ENCODE results near the gene AJM1. TPM values are rescaled to one million over a fixed set of nuclear protein-coding genes. Genes with fewer than 3 reads are reported as not detected.
"Not testable (repeated sequence)": the region's sequence is repeated elsewhere in the genome, so short reads cannot be mapped to it uniquely, and the experiment has no call there.

AJM1 gene
- 1 to 10 TPM; 3.8 to 4.2 TPM for total RNA-seq

DNA sequence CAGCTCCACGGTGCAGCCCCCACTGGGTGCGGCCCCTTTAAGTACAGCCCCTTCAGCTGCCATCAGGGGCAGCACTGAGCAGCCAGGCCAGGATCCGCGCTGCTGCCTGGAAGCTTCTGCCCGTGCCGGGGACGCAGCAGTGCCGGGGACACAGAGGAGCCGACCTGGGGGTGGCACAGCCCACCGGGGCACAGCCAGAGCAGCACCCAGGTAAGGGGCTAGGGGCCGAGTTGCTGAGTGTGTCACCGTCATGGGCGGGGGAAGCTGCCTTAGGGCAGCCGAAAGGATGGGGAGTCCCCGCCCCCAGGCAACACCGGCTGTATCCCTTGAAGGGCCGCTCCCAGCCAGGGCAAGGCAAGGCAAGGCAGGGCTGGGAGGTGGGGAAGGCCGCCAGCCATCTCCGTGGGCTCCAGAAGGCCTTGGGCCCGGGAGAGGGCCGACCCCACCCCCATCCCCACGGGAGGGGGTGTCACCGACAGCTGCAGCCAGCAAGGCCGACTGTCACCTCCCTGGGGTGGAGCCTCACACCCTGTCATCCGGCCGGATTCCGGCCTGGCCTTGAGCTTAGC is at the start of gene AJM1:
Gene AJM1 (plus strand): TSS at position 99 of the 569 bp plus-strand sequence. CDS start 1,937 bp downstream, outside the sequence.
- intact Hi-C loops (cut with micrococcal nuclease), result loop anchor here (2.0 to 5.0 kb wide), 3 partner anchors 35 to 102 kb away; partner anchors contain the start of genes C8G, FBXW5, RABL6 and TMEM141
- not testable (repeated sequence) for H3K9me3 Mint-ChIP-seq, H3K36me3 Mint-ChIP-seq
- Mint-ChIP-seq H3K4me3 (peak within 1 kb of the TSS; percentile 73), H3K27me3 (peaks cover 11% of the 10 kb centered on the region), H3K27ac (peak within 1 kb of the TSS; percentile 33), H3K4me1 (ENCODE audit: low read depth) (peaks cover 22% of the 10 kb centered on the region)
- ChIA-PET POLR2A (interaction anchor here (1.2 to 1.7 kb wide), 3 partner anchors 35 to 102 kb away, joined by 3 to 7 read pairs (median 3); partner anchors contain the start of genes C8G and FBXW5), CTCF (interaction anchor here (0.7 to 4.3 kb wide), 43 partner anchors 10 to 359 kb away, joined by 3 to 56 read pairs (median 5); partner anchors contain the start of genes ABCA2, C8G, CLIC3 and EDF1)
- DNase-seq, result peak; percentile 86

DNA sequence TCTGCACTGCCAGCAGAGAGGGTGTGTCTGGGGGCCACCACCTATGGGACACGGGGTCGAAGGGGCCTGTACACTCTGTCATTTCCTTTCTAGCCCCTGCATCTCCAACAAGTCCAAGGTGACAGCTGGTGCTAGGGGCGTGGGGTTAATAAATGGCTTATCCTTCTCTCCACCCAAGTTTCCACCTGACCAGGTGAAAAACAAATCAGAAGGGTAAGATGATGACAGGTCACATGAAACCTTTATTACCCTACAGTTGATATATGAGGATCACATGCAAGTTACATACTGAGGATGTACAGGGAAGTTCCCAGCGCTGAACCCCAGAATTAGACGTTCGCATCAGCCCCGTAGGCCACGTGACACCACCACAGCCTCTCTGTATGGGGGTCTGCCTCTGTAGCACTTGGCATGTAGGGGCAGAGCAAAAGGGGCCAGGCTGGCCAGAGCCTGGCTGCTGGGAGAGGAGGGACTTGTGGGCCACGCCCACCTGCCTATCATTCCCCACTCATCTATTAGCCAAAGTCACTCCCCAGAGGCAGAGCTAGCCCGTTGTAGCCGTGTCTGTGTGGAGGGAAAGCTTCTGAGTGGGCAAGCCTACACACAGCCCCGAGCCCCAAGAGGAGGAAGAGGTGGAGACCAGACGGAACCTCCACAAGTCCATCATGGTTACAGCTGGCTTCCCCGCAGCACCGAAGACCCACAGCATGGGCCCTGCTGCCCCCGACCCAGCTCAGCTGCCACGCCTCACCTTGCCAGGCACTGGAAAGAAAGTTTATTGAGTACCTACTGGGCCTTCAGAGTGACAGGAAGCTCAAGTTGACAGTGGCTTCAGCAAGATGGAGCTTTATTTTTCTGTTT is 49.0 kb upstream of the AJM1 start:
- peaks cover 13% of the 10 kb centered on the region for H3K4me1 Mint-ChIP-seq (ENCODE audit: low read depth)
- DNase-seq, result no peak
- no peak overlapping the region for H3K27ac Mint-ChIP-seq
- ChIA-PET CTCF (interaction anchor here (0.7 to 3.0 kb wide), 16 partner anchors 11 to 463 kb away, joined by 3 to 23 read pairs (median 4); partner anchors contain the start of genes AJM1, LCN8 and RABL6), POLR2A (interaction anchor here (0.9 kb wide), 1 partner anchor 14 kb away, joined by 4 read pairs; no protein-coding TSS in a partner anchor)
- no peak overlapping the region for H3K4me3 Mint-ChIP-seq
- H3K9me3 Mint-ChIP-seq, result no peaks in the 10 kb centered on the region
- H3K27me3 Mint-ChIP-seq, result peaks cover 1% of the 10 kb centered on the region
- intact Hi-C loops (cut with micrococcal nuclease), result loop anchor here (5.0 kb wide), 3 partner anchors 109 to 449 kb away; partner anchors contain the start of genes RNF208 and TUBB4B
- H3K36me3 Mint-ChIP-seq, result no peaks in the 10 kb centered on the region

DNA sequence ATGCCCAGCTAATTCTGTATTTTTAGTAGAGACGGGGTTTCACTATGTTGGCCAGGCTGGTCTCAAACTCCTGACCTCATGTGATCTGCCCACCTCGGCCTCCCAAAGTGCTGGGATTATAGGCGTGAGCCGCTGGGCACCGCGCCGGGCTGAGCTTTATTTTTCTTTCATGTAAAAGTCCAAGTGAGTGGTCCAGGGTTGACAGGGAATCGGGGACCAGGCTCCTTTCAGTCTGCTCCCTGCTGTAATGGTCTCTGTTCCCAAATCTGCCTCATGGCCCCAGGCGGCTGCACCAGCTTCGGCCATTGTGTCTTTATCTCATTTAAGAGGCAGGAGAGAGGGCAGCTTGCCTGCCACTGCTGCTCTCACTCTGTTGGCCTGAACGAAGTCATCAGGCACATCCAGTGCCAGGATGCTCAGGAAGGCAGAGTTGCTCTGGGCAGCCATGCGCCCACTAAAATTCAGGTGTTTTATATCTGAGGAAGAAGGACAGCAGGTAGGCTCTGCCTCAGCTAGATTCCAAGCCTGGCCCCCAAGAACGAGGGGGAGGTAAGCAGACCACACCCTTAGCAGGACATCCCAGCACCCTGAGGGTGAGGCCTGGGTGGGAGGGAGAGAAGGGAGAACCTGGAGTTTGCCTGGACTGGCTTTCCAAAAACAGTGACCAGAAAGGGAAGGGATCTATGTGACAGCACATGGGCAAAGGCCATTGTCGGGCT is 47.8 kb upstream of the AJM1 start:
- POLR2A ChIA-PET, result no interaction called here

DNA sequence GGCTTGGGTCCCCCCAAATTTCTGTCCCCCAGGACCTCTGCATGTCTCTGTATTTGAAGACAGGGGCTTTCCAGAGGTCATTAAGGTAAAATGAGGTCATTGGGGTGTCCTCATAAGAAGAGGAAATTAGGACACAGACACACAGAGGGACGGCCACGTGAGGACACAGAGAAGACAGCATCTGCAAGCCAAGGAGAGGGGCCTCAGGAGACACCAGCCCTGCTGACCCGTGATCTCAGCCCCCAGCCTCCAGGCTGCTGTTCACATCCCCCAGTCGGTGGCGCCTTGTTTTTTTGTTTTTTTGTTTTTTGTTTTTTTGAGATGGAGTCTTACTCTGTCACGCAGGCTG is 47.3 kb upstream of the AJM1 start:
- ChIA-PET CTCF (no interaction called here), POLR2A (no interaction called here)
- Mint-ChIP-seq H3K9me3 (no peaks in the 10 kb centered on the region), H3K27me3 (no peaks in the 10 kb centered on the region), H3K36me3 (no peaks in the 10 kb centered on the region), H3K4me3 (no peak overlapping the region), H3K4me1 (ENCODE audit: low read depth) (peaks cover 12% of the 10 kb centered on the region), H3K27ac (no peak overlapping the region)
- intact Hi-C loops (cut with micrococcal nuclease), result loop anchor here (5.0 kb wide), 3 partner anchors 107 to 447 kb away; partner anchors contain the start of genes RNF208 and TUBB4B
- DNase-seq, result no peak

More for the DNA sequence above, 47.8 kb upstream of the AJM1 start:
- CTCF ChIA-PET, result interaction anchor here (0.7 to 3.0 kb wide), 7 partner anchors 12 to 241 kb away, joined by 3 to 23 read pairs (median 4); partner anchors contain the start of genes AJM1, LCN8 and RABL6
- Mint-ChIP-seq H3K9me3 (no peaks in the 10 kb centered on the region), H3K27ac (no peak overlapping the region), H3K4me1 (ENCODE audit: low read depth) (peaks cover 12% of the 10 kb centered on the region), H3K27me3 (no peaks in the 10 kb centered on the region), H3K36me3 (no peaks in the 10 kb centered on the region), H3K4me3 (no peak overlapping the region)
- DNase-seq, result no peak
- intact Hi-C loops (cut with micrococcal nuclease), result loop anchor here (5.0 kb wide), 3 partner anchors 108 to 448 kb away; partner anchors contain the start of genes RNF208 and TUBB4B

DNA sequence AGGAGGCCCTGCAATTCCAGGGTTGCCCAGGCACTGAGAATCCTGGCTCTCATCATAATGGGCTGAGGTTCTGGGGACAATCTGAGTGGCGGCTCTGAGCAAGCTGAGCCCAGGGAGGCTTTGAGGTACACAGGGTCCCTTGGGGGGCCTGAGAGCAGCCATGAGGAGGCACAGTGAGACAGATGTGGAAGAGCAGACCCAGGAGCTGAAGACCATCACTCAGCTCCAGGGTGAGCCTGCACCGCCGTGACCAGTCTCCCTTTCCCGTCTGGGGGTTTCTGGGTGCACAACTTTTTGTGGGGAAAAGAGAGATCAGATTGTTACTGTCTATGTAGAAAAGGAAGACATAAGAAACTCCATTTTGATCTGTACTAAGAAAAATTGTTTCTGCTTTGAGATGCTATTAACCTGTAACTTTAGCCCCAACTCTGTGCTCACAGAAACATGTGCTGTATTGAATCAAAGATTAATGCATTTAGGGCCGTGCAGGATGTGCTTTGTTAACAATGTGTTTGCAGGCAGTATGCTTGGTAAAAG is 46.0 kb upstream of the AJM1 start, which contains the start of gene CCDC183:
Gene CCDC183 (plus strand): TSS at position 101 of the 537 bp plus-strand sequence. CDS start 60 bp downstream, at position 161.
- H3K27me3 Mint-ChIP-seq, result peaks cover 6% of the 10 kb centered on the region
- no peak for DNase-seq
- ChIA-PET CTCF (no interaction called here), POLR2A (no interaction called here)
- intact Hi-C loops (cut with micrococcal nuclease), result no loop called here
- H3K27ac Mint-ChIP-seq, result no peak within 1 kb of the TSS
- H3K4me3 Mint-ChIP-seq, result no peak within 1 kb of the TSS
- no peaks in the 10 kb centered on the region for H3K9me3 Mint-ChIP-seq
- H3K4me1 Mint-ChIP-seq (ENCODE audit: low read depth), result peaks cover 19% of the 10 kb centered on the region
- no peaks in the 10 kb centered on the region for H3K36me3 Mint-ChIP-seq

DNA sequence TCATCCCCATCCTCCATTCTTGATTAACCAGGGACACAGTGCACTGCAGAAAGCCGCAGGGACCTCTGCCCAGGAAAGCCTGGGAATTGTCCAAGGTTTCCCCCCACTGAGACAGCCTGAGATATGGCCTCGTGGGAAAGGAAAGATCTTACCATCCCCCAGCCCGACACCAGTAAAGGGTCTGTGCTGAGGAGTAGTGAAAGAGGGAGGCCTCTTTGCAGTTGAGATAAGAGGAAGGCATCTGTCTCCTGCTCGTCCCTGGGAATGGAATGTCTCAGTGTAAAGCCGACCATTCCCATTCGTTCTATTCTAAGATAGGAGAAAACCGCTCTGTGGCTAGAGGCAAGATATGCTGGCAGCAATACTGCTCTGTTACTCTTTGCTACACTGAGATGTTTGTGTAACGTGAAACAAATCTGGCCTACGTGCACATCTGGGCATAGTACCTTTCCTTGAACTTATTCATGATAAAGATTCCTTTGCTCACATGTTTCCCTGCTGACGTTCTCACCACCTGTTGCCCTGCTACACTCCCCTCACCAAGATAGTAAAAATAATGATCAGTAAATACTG is 45.4 kb upstream of the AJM1 start:
- H3K4me1 Mint-ChIP-seq (ENCODE audit: low read depth), result peaks cover 21% of the 10 kb centered on the region
- H3K27me3 Mint-ChIP-seq; H3K27ac Mint-ChIP-seq; CTCF ChIA-PET; DNase-seq; H3K36me3 Mint-ChIP-seq; intact Hi-C loops (cut with micrococcal nuclease); H3K9me3 Mint-ChIP-seq; POLR2A ChIA-PET; H3K4me3 Mint-ChIP-seq: not testable (repeated sequence)

DNA sequence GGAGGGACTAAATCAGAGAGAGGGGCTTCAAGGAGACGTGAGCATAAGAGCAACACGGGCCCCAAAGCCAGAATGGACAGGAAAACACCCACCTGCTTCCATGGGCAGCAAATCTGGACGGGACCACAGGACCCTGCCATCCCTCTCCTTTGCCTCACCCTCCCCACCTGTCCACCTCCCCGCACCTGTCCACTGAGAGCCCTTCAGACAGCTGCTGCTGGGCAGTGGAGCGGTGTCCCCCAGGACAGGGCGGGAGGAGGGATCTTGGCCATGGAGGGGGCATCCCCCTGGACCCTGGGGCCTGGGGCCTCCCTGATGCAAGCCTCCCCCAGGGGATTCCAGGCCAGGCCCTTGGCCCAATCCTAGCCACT is 43.6 kb upstream of the AJM1 start:
- H3K27ac Mint-ChIP-seq, result no peak overlapping the region
- POLR2A ChIA-PET, result no interaction called here
- no peak for DNase-seq
- intact Hi-C loops (cut with micrococcal nuclease), result no loop called here
- H3K4me1 Mint-ChIP-seq (ENCODE audit: low read depth), result peaks cover 13% of the 10 kb centered on the region
- no peaks in the 10 kb centered on the region for H3K9me3 Mint-ChIP-seq
- peaks cover 9% of the 10 kb centered on the region for H3K27me3 Mint-ChIP-seq
- H3K4me3 Mint-ChIP-seq, result no peak overlapping the region
- H3K36me3 Mint-ChIP-seq, result no peaks in the 10 kb centered on the region
- CTCF ChIA-PET, result no interaction called here

DNA sequence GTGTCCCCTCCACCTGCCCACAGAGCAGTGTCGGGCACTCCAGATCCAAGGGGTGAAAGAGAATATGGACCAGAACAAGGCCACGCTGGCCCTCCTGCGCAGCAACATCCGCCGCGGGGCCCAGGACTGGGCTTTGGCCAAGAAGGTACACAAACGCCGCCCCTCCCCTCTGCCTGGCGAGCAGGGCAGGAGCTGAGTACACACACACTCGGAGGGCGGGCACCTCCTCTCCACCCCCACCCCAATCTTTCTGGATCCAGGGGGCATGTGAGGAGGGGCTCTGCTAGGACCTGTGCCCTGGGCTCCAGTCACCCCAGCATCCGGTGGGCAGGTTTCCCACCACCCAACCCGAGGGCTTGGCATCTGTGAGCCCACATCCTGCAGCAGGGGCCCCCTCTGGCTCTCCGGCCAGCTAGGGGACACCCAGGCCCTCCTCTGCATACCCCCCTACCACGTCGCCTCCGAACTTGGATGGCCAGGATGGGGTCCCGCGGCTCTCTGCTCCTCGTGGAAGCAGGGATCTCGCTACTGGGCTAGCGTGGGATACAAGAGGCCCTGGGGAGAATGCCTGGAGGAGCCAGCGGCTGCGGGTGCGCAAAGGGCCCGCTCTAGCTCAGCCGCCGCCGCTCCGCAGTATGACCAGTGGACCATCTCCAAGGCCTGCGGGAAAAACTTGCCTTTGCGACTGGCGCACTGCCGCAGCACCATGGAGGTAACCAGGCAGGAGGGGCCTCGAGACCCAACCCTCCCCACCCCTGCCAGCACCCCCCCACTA is 43.0 kb upstream of the AJM1 start:
- H3K36me3 Mint-ChIP-seq, result no peaks in the 10 kb centered on the region
- ChIA-PET CTCF (interaction anchor here (0.5 to 1.5 kb wide), 4 partner anchors 41 to 236 kb away, joined by 3 to 7 read pairs (median 4); partner anchors contain the start of gene LCN8), POLR2A (interaction anchor here (1.4 kb wide), 1 partner anchor 287 kb away, joined by 3 read pairs; the partner anchor contains the start of gene MAN1B1)

DNA sequence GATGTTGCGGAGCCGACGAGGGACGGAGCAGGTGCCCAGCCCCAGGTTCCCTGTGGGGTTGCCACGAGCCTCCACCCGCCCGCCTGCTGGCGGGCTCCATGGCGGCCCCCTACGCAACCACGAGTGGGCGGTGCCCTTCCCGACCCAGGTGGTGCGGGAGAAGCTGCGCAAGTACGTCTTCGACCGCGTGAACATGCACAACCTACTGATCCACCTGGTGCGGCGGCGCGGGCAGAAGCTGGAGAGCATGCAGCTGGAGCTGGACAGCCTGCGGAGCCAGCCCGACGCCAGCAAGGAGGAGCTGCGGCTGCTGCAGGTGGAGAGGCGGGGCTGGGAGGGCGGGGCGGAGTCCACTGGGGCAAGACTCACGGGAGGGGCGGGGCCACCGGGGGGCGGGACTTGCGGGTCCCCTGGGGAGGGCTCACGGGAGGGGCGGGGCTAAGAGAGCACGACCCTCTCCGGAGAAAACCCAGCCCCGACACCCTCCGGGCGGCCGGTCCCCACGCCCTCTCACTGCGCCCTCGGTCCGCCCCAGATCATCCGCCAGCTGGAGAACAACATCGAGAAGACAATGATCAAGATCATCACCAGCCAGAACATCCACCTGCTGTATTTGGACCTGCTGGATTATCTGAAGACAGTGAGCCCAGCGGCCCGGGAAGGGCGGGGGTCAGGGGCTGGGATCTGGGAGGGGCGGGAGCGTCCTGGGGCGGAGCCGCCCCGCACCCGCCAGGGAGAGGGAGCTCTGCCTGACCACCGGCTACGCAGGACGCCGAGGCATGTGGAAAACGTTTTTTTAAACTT is 42.2 kb upstream of the AJM1 start:
- H3K9me3 Mint-ChIP-seq, result no peaks in the 10 kb centered on the region
- no peaks in the 10 kb centered on the region for H3K36me3 Mint-ChIP-seq
- H3K4me3 Mint-ChIP-seq, result peak overlapping the region; percentile 72
- ChIA-PET POLR2A (interaction anchor here (1.4 kb wide), 1 partner anchor 286 kb away, joined by 3 read pairs; the partner anchor contains the start of gene MAN1B1), CTCF (interaction anchor here (0.5 to 1.5 kb wide), 7 partner anchors 21 to 247 kb away, joined by 3 to 7 read pairs (median 3); partner anchors contain the start of genes AJM1 and LCN8)
- peaks cover 13% of the 10 kb centered on the region for H3K4me1 Mint-ChIP-seq (ENCODE audit: low read depth)
- no peak overlapping the region for H3K27ac Mint-ChIP-seq
- peak; percentile 91 for DNase-seq
- intact Hi-C loops (cut with micrococcal nuclease), result loop anchor here (1.0 kb wide), 1 partner anchor 9 kb away; the partner anchor contains the start of gene TMEM141
- H3K27me3 Mint-ChIP-seq, result peaks cover 9% of the 10 kb centered on the region

More for the DNA sequence above, 43.0 kb upstream of the AJM1 start:
- H3K27ac Mint-ChIP-seq, result no peak overlapping the region
- H3K9me3 Mint-ChIP-seq, result no peaks in the 10 kb centered on the region
- DNase-seq, result no peak
- peaks cover 13% of the 10 kb centered on the region for H3K4me1 Mint-ChIP-seq (ENCODE audit: low read depth)
- peak overlapping the region; percentile 46 for H3K4me3 Mint-ChIP-seq
- intact Hi-C loops (cut with micrococcal nuclease), result no loop called here
- peaks cover 9% of the 10 kb centered on the region for H3K27me3 Mint-ChIP-seq

DNA sequence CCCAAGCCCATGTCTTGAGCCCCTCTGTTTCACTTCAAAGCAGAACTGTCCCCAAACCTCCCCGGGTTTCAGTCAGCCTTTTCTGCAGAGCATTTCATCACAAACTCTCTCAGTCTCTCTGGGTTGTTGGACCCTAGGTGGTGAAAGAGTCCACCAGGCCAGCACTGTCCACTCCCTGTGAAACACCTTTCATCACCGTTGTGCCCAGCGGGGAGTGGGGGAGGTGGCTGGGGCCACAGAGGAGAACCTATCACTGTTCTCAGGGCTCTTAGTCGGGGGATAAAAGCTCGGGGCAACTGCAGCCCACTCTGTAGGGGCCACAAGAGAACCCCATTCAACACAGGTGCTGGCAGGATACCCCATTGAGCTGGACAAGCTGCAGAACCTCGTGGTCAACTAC is 40.0 kb upstream of the AJM1 start:
- no peak overlapping the region for H3K27ac Mint-ChIP-seq
- peaks cover 9% of the 10 kb centered on the region for H3K27me3 Mint-ChIP-seq
- intact Hi-C loops (cut with micrococcal nuclease), result no loop called here
- CTCF ChIA-PET, result interaction anchor here (1.1 to 1.5 kb wide), 2 partner anchors 10 to 15 kb away, joined by 3 to 4 read pairs; no protein-coding TSS in a partner anchor
- H3K4me1 Mint-ChIP-seq (ENCODE audit: low read depth), result peaks cover 22% of the 10 kb centered on the region
- POLR2A ChIA-PET, result no interaction called here
- H3K4me3 Mint-ChIP-seq, result no peak overlapping the region
- no peak for DNase-seq
- H3K9me3 Mint-ChIP-seq, result no peaks in the 10 kb centered on the region
- H3K36me3 Mint-ChIP-seq, result no peaks in the 10 kb centered on the region

Measured in activated CD4-positive, alpha-beta memory T cell treated with anti-CD3 and anti-CD28 coated beads for 36 hours (primary cell).